Smooth muscle cell of trachea (primary cell): ENCODE measurements around the gene ISG20L2. TPM values are rescaled to one million over a fixed set of nuclear protein-coding genes. Genes with fewer than 3 reads are reported as not detected.

Experiments
- total RNA-seq: library from RNA; depleted of rRNA; stranded (reverse); fragments of >200 nt; gene quantifications from 2 replicates; pipeline ENCODE4 v1.2.1, GENCODE V29; 2014

The ISG20L2 gene
- 4.7 and 7.4 TPM in 2 replicates for total RNA-seq

DNA sequence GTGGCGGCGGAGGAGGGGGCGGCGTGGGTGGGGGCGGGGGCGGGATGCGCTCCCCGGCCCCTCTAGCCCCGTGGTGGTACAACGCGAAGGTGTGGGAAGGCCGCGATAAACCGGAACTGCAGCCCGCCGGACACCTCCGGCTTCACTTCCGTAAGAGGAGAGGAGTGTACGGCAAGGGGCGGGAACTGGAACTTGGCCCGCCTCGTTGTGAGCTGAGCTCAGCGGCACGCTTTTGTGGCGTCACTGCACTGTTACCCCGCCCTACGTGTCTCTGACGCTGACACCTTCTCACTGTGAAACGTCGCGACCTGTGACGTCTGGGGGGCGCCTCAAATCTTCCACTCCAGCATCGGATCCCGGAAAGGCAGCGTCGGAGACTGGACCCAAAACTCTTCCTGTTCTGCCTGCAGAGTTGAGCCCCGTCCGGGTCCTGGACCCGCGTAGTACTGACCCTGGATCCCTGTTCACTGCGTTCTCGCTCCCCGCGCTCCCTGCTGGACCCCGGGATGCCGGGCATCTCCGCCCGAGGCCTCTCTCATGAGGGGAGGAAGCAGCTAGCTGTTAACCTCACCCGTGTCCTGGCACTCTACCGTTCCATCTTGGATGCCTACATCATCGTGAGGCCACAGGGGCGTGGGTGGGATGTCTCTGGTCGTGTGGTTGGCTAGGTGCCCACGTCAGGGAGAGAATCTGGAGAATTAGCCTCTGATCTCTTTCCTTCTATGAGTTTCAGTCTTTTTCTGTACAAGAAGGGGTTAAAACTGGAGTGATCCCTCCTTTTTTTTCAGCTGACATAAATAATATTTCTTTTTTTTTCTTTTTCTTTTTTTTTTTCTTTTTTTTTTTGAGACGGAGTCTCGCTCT lies at the start of gene ISG20L2:
TSS of gene ISG20L2 (minus strand) at position 168 of the 864 bp plus-strand sequence. CDS start 1,114 bp downstream, outside the sequence.

DNA sequence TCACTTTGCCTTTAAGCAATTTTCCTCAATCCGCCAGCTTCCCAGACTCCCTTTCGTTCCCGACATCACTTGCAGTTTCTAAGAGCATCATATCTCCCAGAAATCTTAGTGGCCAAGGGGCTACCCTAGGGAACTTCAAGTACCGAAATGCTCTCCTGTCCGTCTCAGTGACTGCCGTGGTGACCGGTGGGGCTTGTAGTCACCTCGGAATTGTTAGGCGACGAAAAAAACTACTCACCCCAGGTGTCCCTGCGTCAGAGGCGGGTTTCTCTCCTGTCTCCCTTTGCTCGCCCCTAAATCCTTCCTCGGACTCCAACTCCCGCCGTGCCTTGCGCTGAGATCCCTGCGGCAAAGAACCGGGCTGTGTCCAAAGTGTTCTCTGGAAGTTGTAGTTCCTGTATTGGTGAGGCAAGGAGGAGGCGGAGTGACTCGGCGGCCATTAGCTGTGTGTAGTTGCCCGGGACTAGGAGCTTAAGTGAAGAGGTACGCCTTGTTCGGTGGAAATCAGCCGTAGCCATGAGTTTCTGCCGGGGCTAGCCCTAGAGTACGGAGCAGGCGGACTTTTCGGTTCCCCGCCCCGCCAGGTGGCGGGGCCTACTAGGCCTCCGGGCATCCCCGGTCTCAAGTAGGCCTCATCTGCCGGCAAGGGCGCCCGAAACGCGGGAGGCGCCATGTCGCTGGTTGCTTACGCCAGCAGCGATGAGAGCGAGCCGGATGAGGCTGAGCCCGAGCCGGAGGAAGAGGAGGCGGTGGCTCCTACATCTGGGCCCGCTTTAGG lies 38.7 kb upstream of the ISG20L2 start, which contains the start of gene PRCC:
TSS of gene PRCC (plus strand) at position 435 of the 778 bp plus-strand sequence. CDS start at position 672, 237 bp downstream.

GRCh38 chr1:156751451-156751756 lies 22.8 kb upstream of the ISG20L2 start, which contains the start of gene HDGF:
HDGF (minus strand) TSS chr1:156751675; CDS start chr1:156751429, 246 bp downstream.

DNA sequence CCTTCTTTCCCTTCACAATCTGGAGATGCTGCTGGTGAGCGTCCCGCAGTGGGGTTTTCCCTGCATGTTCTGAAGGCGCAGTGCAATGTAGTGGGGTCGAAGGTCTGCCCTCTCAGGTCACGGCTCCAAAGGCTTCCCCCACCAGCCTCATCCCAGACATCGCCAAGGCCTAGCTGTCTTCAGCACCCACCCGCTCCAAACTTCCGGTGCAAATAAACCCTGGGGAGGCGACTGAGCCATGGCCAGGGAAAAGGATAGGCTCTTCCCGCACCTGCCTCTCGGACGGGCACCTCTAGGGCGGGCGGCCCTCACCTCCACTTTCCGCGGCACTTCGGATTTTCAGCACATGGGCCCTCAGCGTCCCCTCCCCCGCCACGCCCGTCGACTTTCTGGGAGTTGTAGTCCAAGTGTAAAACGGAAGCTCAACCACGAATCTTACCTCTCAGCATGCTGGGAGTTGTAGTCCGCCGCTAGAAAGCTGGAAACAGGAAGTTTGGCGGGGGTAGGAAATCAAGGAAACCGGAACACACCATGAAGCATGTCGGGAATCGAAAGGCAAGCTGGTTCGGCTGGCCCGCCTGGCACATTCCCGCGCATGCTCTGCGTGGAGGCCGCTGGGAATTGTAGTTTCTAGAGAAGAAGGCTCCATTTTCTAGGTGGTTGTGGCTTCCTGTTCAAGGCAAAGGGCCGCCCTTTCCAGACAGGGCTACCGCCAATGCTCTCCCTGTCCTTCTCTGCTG lies 12.3 kb upstream of the ISG20L2 start, which contains the start of gene MRPL24:
TSS of gene MRPL24 (minus strand) at position 348 of the 740 bp plus-strand sequence. CDS start 2,384 bp downstream, outside the sequence.

DNA sequence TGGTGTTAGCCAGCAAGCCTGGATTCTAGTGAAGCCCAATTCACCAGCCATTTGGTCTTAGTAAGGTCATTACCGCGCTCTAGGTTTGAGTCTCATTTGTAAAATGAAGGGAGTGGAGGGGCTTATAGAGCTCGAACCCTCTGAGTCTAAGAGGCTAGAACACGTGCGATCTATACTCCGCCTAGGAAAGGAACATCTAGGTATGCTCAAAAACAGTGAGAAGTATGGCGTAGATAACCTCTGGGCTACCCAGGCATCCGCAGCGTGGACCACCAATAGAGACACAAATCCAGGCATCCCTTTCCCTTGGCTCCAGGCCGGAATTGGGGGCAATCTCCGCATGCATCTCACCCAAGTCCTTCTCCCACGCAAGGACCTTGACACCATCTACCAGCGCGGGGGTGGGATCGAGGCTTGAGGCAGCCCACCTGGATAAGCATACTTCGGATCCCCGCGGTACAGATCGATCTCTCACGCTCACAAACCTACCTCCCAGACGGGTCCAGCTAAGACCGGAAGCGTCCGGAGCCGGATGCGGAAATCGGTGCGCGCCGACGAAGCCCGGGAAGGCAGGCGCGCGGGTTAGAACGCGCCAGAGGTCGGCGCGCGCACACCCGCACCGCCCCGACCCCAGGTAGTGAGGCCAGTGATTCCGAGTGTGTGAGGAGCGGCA lies 504 bp downstream of the ISG20L2 start, which contains the start of gene METTL25B:
TSS of gene METTL25B (plus strand) at position 544 of the 673 bp plus-strand sequence. CDS start 636 bp downstream, outside the sequence.

GRCh38 chr1:156705321-156705917 lies 23.1 kb downstream of the ISG20L2 start, which contains the start of gene CRABP2:
CRABP2 (minus strand) TSS chr1:156705583; CDS start chr1:156705446, 137 bp downstream.

DNA sequence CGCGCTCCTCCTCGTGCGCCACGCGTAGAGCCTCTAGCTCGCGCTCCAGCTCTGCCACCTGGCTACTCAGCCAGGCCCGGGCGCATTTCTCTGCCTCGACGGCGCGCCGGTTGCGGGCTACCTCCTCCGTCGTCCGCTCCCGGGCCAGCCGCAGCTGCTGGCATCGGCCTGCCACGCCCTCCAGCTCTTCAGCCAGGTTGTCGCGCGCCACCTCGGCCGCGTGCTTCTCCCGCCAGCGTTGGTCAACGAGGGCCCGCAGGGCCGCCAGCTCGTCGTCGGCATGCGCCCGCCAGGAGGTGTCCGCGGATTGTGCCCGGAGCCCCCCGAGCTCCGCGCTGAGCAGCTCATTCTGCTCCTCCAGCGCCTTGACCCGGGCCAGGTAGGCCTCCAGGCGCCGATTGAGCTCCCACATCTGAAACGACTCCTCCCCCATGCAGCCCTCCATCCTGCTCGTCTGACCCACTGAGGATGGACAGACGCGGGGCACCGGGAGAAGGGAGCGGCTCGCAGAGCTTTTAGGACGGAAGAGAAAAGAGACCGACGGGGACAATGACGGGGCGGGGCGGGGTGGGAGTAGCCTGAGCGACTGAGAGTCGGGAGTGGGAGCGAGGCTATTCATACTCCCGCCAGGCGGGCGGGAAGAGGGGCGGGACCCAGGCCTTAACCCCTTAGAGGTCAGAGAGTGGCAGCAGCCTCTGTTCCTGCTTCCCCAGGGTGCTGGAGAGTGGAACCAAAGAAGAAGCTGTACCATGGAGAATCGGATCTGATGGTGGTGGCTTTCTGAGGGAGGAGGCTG lies 51.5 kb downstream of the ISG20L2 start, which contains the start of gene NES:
TSS of gene NES (minus strand) at position 588 of the 796 bp plus-strand sequence. CDS start at position 445, 143 bp downstream.

Other genes starting within 250 kb of the ISG20L2 start
- gene MEF2D, start 228.0 kb downstream of the ISG20L2 start, total RNA-seq: 11.6 and 12.1 TPM in 2 replicates
- 3.8 and 50.3 TPM in 2 replicates for gene IQGAP3, start 156.2 kb downstream of the ISG20L2 start, total RNA-seq
- not detected in 2 replicates for gene TTC24, start 149.0 kb downstream of the ISG20L2 start, total RNA-seq
- 61.2 and 85.8 TPM in 2 replicates for gene NAXE, start 137.0 kb downstream of the ISG20L2 start, total RNA-seq
- 11.9 and 19.9 TPM in 2 replicates for gene GPATCH4, start 127.3 kb downstream of the ISG20L2 start, total RNA-seq
- gene HAPLN2, start 109.4 kb downstream of the ISG20L2 start, total RNA-seq: not detected in 2 replicates
- not detected in 2 replicates for gene BCAN, start 86.6 kb downstream of the ISG20L2 start, total RNA-seq
- 58.2 and 110 TPM in 2 replicates for gene NES, start 51.4 kb downstream of the ISG20L2 start, total RNA-seq
- 248 and 256 TPM in 2 replicates for gene CRABP2, start 23.2 kb downstream of the ISG20L2 start, total RNA-seq
- 15.9 and 17.0 TPM in 2 replicates for gene METTL25B, start 297 bp downstream of the ISG20L2 start, total RNA-seq
- gene MRPL24, start 12.3 kb upstream of the ISG20L2 start, total RNA-seq: 42.2 and 53.4 TPM in 2 replicates
- 128 and 251 TPM in 2 replicates for gene HDGF, start 22.9 kb upstream of the ISG20L2 start, total RNA-seq
- gene PRCC, start 38.8 kb upstream of the ISG20L2 start, total RNA-seq: 14.1 and 15.4 TPM in 2 replicates
- not detected in 2 replicates for gene SH2D2A, start 88.1 kb upstream of the ISG20L2 start, total RNA-seq
- gene INSRR, start 130.4 kb upstream of the ISG20L2 start, total RNA-seq: under 0.01 TPM in 1 of 2 replicates, not detected in the other
- not detected in 2 replicates for gene NTRK1, start 132.1 kb upstream of the ISG20L2 start, total RNA-seq
- 5.6 and 7.4 TPM in 2 replicates for gene PEAR1, start 165.0 kb upstream of the ISG20L2 start, total RNA-seq
- not detected in 2 replicates for gene LRRC71, start 191.9 kb upstream of the ISG20L2 start, total RNA-seq